DLD1 (cell line): Measurements from ENCODE around the gene OXCT1.

Source experiments
- in situ Hi-C: cut with HindIII; loops from 2 replicates; pipeline ENCODE4 v1.10.0; 2017; ENCODE audit warnings: low sequenced_read_pairs

OXCT1 gene

GRCh38 chr5:41869724-41870626, at the start of gene OXCT1:
OXCT1 (minus strand) TSS chr5:41870425; CDS start chr5:41870358, 67 bp downstream.
- in situ Hi-C loops: no loop called here

GRCh38 chr5:41918105-41918504, 47.9 kb upstream of the OXCT1 start:
- in situ Hi-C loops: no loop called here

GRCh38 chr5:41908374-41909079, 38.3 kb upstream of the OXCT1 start:
- in situ Hi-C loops: no loop called here

GRCh38 chr5:41906151-41906550, 35.9 kb upstream of the OXCT1 start:
- in situ Hi-C loops: no loop called here

GRCh38 chr5:41903892-41904799, 33.9 kb upstream of the OXCT1 start, which contains the start of gene RIMOC1:
RIMOC1 (plus strand) TSS chr5:41904344; CDS start chr5:41904368, 24 bp downstream.
- in situ Hi-C loops: no loop called here

- in situ Hi-C loops: no loop called here
These were observed 33.2 kb upstream of the OXCT1 start for GRCh38 chr5:41903382-41903891.

- in situ Hi-C loops: no loop called here
These were observed 26.0 kb upstream of the OXCT1 start for GRCh38 chr5:41896230-41896629.

GRCh38 chr5:41893074-41893851, 23.0 kb upstream of the OXCT1 start:
- in situ Hi-C loops: no loop called here

GRCh38 chr5:41892031-41892430, 21.8 kb upstream of the OXCT1 start:
- in situ Hi-C loops: no loop called here

- in situ Hi-C loops: no loop called here
These were observed 21.0 kb upstream of the OXCT1 start for GRCh38 chr5:41891066-41891707.

GRCh38 chr5:41885286-41885685, 15.1 kb upstream of the OXCT1 start:
- in situ Hi-C loops: no loop called here

- in situ Hi-C loops: no loop called here
These were observed 13.7 kb upstream of the OXCT1 start for GRCh38 chr5:41883936-41884335.

- in situ Hi-C loops: no loop called here
These were observed 13.0 kb upstream of the OXCT1 start for GRCh38 chr5:41883243-41883642.

GRCh38 chr5:41882765-41883164, 12.5 kb upstream of the OXCT1 start:
- in situ Hi-C loops: no loop called here

- in situ Hi-C loops: no loop called here
These were observed 8.6 kb upstream of the OXCT1 start for GRCh38 chr5:41878643-41879478.

- in situ Hi-C loops: no loop called here
These were observed 7.9 kb upstream of the OXCT1 start for GRCh38 chr5:41878173-41878572.

- in situ Hi-C loops: no loop called here
These were observed 7.2 kb upstream of the OXCT1 start for GRCh38 chr5:41877408-41877807.

- in situ Hi-C loops: no loop called here
These were observed 6.5 kb upstream of the OXCT1 start for GRCh38 chr5:41876678-41877077.

GRCh38 chr5:41875121-41875520, 4.9 kb upstream of the OXCT1 start:
- in situ Hi-C loops: no loop called here
